Activated CD8-positive, alpha-beta memory T cell treated with anti-CD3 and anti-CD28 coated beads, Interleukin-2, amount 50 U/mL, for 1 hour (primary cell): ENCODE data around the gene NECAB3.
A peak's percentile ranks its signal among the peaks of the same experiment; 100 is the strongest.

ENCODE experiments used
- DNase-seq: peaks from one replicate; pipeline ENCODE4 v3.0.0-alpha.2; 2020; ENCODE audit errors: extremely low read depth

The NECAB3 gene

GRCh38 chr20:33663161-33664084 is 10.8 kb downstream of the NECAB3 start:
- peak; percentile 16 for DNase-seq

- no peak for DNase-seq
Measured at GRCh38 chr20:33662172-33662571, 12.1 kb downstream of the NECAB3 start, which contains the start of gene C20orf144. C20orf144 (plus strand) TSS chr20:33662327; CDS start chr20:33662346, 19 bp downstream.

- no peak for DNase-seq
Measured at GRCh38 chr20:33660685-33661058, 13.6 kb downstream of the NECAB3 start.

- no peak for DNase-seq
Measured at GRCh38 chr20:33660035-33660684, 14.1 kb downstream of the NECAB3 start.

DNA sequence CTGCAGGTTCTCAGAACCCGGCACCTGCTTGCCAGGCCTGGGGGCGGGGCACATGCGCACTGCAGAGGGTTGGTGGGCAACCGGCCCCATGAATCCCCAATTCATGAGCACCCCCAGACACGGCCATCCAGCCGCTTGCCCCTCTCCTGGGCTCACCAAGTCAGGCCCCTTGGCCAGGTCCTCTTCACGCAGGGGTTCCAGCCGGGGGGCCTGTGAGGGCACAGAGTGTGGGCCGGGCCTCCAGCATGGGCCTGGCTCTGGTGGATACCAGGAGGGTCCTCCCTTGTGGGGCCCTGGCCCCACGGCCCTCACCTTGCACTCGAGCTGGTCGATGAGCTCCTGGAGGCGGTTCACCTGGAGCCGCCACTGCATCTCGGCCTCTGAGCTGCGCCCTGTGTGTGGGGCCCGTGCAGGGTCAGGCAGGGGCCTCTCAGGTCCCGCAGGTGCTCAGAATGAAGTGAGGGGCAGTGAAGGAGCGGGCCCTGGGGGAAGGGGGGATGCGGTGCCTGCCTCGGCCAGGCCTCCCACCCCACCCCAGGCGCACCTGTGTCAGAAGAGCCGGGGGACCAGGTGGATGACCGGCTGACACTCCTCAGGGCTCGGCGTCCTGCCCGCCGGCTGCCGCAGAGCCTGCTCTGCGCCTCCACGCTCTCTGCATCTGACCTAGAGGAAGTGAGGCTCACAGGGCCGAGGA is 14.7 kb downstream of the NECAB3 start:
- no peak for DNase-seq

DNA sequence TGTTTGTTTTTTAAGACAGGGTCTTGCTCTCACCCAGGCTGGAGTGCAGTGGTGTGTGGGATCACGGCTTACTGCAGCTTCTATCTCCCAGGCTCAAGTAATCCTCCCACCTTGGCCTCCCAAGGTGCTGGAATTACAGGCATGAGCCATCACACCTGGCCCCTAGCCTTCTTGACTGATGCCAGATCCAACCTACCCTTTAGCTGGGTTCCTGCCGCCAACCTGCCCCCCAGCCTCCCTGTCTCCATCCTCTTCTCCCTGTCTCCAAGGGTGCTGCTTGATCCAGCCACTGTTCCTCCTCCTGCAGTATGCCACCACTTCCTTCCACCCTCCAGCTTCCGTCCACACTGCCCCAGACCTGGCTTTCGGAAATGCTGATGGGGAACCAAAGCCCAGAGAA is 15.3 kb downstream of the NECAB3 start:
- DNase-seq, result no peak

GRCh38 chr20:33658510-33658909 is 15.7 kb downstream of the NECAB3 start:
- DNase-seq, result no peak

- DNase-seq, result no peak
Measured at GRCh38 chr20:33657704-33658095, 16.5 kb downstream of the NECAB3 start.

- no peak for DNase-seq
Measured at GRCh38 chr20:33656783-33657703, 17.2 kb downstream of the NECAB3 start.

DNA sequence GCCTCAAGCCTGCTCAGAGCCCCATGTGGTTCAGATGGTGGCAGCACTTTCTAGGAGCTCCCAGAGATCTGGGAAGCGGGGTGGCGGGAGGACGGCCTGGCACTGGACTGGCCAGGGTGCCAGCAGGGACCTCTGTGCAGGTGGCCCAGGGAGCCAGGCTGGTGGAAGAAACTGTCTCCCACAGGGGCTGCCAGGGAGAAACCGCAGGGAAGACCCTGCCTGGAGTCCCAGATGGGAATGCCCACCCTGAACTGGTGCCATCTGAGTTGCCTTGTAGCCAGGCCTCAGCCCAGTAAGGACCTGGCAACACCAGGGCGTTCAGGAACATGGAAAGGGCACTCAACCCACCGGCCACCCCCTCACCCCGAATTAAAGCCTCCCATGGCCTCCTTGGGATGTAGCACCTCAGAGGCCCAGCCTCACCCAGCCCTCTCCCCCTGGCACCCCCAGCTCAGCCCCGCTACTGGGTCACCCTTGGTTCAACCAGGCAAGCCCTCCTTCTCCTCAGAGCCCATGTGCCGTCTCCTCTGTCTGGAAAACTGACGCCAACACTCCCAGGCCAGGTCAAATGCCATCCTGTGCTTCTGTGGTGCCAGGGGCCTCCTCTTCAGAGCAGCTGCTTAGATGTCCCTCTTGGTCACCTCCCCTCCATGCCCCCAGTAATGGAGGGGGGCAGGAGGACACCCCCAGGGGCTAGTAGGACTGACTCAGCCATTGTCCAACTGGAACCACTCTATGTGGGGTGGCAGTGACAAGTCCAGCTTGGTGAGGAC is 18.0 kb downstream of the NECAB3 start:
- DNase-seq, result no peak

GRCh38 chr20:33655164-33655563 is 19.1 kb downstream of the NECAB3 start:
- DNase-seq, result no peak

- DNase-seq, result no peak
Measured at GRCh38 chr20:33654680-33655161, 19.5 kb downstream of the NECAB3 start.

DNA sequence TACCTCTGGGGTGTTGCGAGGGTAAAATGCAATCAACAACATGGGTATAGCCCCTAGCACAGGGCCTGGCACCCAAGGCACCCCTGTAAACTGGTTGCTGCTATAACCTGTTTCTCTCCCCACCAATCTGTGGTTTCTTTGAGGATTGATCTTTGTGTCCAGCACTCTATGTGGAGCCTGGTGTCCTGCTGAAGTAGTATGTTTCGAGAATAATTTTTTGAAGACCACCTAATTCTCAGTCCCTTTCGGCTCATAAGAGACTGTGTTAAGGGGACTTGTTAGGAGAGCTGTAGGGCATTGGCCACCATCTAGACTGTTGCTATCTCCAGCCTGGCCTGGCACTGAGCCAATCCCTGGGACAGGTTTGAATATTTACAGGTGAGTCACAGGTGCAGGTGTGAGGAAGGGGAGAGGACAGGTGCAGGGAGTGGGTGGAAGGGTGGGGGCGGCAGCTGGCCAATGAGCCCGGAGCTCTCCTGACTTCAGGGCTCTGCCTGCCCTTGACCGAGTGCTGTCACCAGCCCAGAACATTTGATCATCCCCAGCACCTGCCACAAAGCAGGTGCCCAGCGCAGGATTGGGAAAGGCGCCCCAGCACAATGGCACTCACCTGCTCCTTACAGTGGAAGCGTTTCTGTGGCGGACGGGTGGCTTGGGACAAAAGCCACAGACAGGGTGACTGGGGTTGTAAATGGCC is 20.2 kb downstream of the NECAB3 start:
- DNase-seq, result no peak

- DNase-seq, result no peak
Measured at GRCh38 chr20:33653218-33653899, 20.9 kb downstream of the NECAB3 start.

DNA sequence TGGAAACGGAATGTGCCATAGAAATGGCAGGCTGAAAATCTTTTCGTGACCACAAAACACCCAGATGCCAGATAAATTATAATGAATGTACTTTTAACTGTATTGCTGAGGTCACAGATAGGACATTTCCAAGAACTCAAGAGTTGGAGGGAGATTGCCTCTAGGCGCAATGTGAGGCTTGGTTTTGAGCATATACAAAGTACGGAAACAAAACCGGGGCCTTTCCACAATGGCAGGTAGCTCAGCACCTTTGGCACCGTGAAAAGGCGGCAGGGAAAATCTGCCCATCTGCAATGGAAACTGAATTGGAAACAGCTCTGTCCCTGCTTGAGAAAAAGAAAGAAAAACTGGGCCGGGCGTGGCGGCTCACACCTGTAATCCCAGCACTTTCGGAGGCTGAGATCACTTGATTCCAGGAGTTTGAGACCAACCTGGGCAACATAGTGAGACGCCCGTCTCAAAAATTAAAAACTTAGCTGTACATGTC is 22.6 kb downstream of the NECAB3 start:
- no peak for DNase-seq

- no peak for DNase-seq
Measured at GRCh38 chr20:33650753-33651561, 23.3 kb downstream of the NECAB3 start.

DNA sequence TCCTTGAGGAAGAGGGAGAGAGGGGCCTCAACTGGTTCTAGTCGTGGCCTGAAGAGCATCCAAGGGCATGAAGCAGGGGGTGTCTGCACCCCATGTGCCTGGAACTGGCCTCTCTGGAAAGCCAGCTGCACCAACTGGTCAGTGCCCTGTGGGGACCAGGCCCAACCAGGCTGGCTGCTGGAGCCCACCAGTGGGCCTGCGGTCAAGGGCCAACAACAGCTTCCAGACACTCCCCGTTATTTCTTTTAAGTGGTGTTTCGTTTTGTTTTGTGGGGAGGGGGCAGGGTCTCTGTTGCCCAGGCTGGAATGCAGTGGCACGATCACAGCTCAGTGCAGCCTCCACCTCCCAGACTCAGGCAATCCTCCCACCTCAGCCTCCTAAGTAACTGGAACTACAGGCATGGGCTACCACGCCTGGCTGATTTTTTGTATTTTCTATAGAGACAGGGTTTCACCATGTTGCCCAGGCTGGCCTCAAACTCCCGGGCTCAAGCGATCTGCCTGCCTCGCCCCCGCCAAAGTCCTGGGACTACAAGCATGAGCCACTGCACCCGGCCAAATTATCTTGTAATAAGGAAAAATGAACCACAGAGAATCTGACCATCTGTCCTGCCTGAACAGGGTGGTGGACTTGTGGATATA is 24.0 kb downstream of the NECAB3 start:
- DNase-seq, result no peak

DNA sequence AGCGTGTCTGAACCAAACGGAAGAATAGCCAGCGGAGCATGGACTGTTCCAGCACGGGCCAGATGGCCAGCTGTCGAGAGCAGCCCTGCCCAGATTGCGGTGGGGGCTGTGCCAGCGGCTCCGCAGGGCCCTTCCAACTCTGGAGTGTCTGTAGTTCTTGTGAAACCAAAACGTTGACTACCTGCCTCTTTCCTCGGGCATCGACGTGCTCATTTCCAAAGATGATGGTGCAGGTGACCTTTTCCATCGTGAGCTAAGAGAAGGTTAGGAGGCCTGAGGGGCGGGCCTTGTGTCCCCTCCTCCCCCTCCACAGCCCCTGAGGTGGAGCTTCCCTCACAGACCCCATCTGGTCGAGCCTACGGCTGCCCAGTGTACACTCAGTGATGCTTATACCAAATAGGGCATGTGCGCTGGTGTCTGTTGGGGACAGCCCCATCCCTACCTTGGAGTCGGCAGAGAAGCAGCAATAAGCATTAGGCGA is 25.0 kb downstream of the NECAB3 start:
- DNase-seq, result no peak
